ENCODE measurements around the gene P4HTM. TPM values are rescaled to one million over a fixed set of nuclear protein-coding genes. Genes with fewer than 3 reads are reported as not detected.

P4HTM gene
- total and polyA plus RNA-seq, 7 experiments from 2014 or later: 19.7 to 74.7 (median 52.2) TPM

DNA sequence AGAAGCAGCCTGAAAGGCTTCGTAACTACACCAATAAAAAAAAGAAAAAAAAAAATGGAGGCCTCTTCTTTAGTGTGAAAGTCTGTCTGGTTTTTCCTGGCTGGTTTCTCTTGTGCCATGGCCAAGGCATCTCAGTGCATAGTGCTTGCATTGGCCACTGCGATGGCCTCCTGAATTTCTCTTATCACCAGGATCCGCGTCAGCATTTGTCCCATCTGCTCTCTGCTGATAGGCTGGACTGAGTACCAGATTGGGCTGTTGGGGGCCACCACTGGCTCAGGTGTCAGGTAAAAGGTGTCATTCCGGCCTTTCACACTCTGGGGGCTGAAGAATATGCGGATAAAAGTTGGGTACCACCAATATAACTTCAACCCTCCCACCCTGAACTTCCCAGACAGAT lies 40.3 kb downstream of the P4HTM start:
- intact Hi-C loops (cut with micrococcal nuclease): no loop called here
- no peaks in the 10 kb centered on the region for H3K9me3 ChIP-seq (ENCODE audit: control insufficient read depth in 2 of 3, low read length in 3 of 3)
- H3K4me3 ChIP-seq (ENCODE audit: low read length): no peak overlapping the region
- Mint-ChIP-seq H3K36me3 (peaks cover 4 to 43% (median 14%) of the 10 kb centered on the region in 5 donors), H3K27ac (peak overlapping the region in 8 of 9 donors; percentile 46 to 100 (median 96)), H3K27me3 (no peaks in the 10 kb centered on the region), H3K9me3 (peaks cover 0 to 6% (median 0%) of the 10 kb centered on the region in 11 donors), H3K4me3 (peak overlapping the region in 1 of 10 donors; percentile 29), H3K4me1 (peaks cover 7 to 40% (median 28%) of the 10 kb centered on the region in 7 donors)
- ChIA-PET POLR2A (interaction anchor here (0.5 to 5.2 kb wide), 2 partner anchors 8 to 23 kb away, joined by 3 to 40 read pairs; partner anchors contain the start of genes NDUFAF3 and WDR6), CTCF (interaction anchor here (0.6 kb wide), 1 partner anchor 15 kb away, joined by 3 read pairs; no protein-coding TSS in a partner anchor)
- peaks cover 10 to 11% of the 10 kb centered on the region in 2 donors for H3K4me1 ChIP-seq (ENCODE audit: control insufficient read depth in 2 of 2, insufficient read depth in 2 of 2, low read length in 2 of 2)
- H3K27ac ChIP-seq (ENCODE audit: low read depth, low read length): peak overlapping the region; percentile 98
- DNase-seq (no peak), ATAC-seq (no peak)
- H3K36me3 ChIP-seq (ENCODE audit: control insufficient read depth in 2 of 3, insufficient read depth in 3 of 3, low read length in 3 of 3): peaks cover 7 to 66% (median 26%) of the 10 kb centered on the region in 3 experiments
- no peaks in the 10 kb centered on the region for H3K27me3 ChIP-seq (ENCODE audit: control insufficient read depth in 2 of 2, insufficient read depth in 2 of 2, low read length in 2 of 2)

DNA sequence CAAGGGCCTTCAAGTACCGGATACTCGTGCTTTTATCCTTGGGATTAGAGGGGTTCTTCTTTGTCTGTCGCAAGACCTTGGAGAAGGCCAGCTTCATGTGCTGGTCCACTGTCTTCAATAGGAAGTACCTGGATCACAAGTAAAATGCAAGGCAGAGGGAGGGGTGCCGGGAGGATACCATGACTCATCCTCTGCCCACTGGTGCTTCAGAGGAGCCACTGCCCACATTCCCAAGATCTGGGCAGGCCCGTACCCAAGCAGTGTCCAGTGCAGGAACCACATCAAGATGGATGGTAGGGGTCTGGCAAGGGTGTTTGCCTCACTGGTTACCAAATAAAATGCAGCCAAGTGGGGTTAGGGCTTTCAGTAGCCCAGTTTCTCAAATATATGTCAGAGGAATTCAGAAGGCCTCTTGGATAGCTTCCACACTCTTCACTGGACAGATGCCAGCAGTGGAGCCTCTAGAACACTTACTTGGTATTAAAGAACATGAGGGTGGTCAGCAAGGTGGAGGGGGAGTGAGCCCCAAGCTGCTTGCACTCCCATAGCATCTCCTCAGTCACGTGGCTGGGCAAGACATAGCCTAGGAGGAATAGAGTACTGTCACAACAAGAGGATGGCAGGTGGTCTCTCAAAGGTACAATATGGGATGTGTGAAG lies 42.7 kb downstream of the P4HTM start:
- no peaks in the 10 kb centered on the region for H3K27me3 ChIP-seq (ENCODE audit: control insufficient read depth in 2 of 2, insufficient read depth in 2 of 2, low read length in 2 of 2)
- H3K27me3 Mint-ChIP-seq: no peaks in the 10 kb centered on the region
- peaks cover 0 to 6% (median 0%) of the 10 kb centered on the region in 11 donors for H3K9me3 Mint-ChIP-seq
- peaks cover 7 to 74% (median 22%) of the 10 kb centered on the region in 3 experiments for H3K36me3 ChIP-seq (ENCODE audit: control insufficient read depth in 2 of 3, insufficient read depth in 3 of 3, low read length in 3 of 3)
- intact Hi-C loops (cut with micrococcal nuclease): no loop called here
- H3K27ac ChIP-seq (ENCODE audit: low read depth, low read length): no peak overlapping the region
- CTCF ChIA-PET: interaction anchor here (0.7 kb wide), 1 partner anchor 11 kb away, joined by 3 read pairs; the partner anchor contains the start of gene NDUFAF3
- ATAC-seq (no peak), DNase-seq (no peak)
- no peak overlapping the region for H3K4me3 ChIP-seq (ENCODE audit: low read length)
- peaks cover 8 to 25% (median 20%) of the 10 kb centered on the region in 7 donors for H3K4me1 Mint-ChIP-seq
- H3K9me3 ChIP-seq (ENCODE audit: control insufficient read depth in 2 of 3, low read length in 3 of 3): no peaks in the 10 kb centered on the region
- H3K4me1 ChIP-seq (ENCODE audit: control insufficient read depth in 2 of 2, insufficient read depth in 2 of 2, low read length in 2 of 2): peaks cover 10 to 11% of the 10 kb centered on the region in 2 donors
- H3K36me3 Mint-ChIP-seq: peaks cover 8 to 38% (median 14%) of the 10 kb centered on the region in 5 donors
- POLR2A ChIA-PET: interaction anchor here (0.6 to 5.2 kb wide), 4 partner anchors 11 to 415 kb away, joined by 3 to 40 read pairs (median 6); partner anchors contain the start of gene NDUFAF3
- H3K4me3 Mint-ChIP-seq: no peak overlapping the region
- peak overlapping the region in 3 of 9 donors; percentile 28 to 43 (median 41) for H3K27ac Mint-ChIP-seq

DNA sequence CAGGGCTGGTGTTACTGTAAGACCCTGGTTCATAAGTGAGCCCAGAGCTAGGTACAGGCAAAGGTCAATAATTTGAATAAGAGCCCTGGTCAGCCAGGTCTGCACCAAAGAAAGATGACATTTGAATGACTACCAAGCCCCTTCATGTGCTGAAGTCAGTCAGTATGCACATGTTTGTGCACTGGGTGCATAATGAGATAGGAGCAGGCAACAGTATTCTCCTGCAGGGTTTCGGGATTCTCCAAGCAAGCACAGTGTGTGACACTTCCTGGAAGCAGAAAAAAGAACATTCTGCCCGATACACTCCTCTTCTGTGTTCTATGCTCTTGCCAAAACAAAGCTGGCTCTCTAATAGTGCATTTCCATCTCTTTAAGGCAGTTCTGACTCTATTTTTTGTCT lies 44.6 kb downstream of the P4HTM start:
- H3K36me3 ChIP-seq (ENCODE audit: control insufficient read depth in 2 of 3, insufficient read depth in 3 of 3, low read length in 3 of 3): peaks cover 7 to 75% (median 22%) of the 10 kb centered on the region in 3 experiments
- intact Hi-C loops (cut with micrococcal nuclease): no loop called here
- no peaks in the 10 kb centered on the region for H3K4me1 ChIP-seq (ENCODE audit: control insufficient read depth in 2 of 2, insufficient read depth in 2 of 2, low read length in 2 of 2)
- ChIA-PET POLR2A (interaction anchor here (0.6 to 5.2 kb wide), 2 partner anchors 13 to 15 kb away, joined by 3 to 40 read pairs; partner anchors contain the start of gene NDUFAF3), CTCF (no interaction called here)
- ATAC-seq: no peak
- Mint-ChIP-seq H3K36me3 (peaks cover 4 to 38% (median 14%) of the 10 kb centered on the region in 5 donors), H3K9me3 (no peaks in the 10 kb centered on the region), H3K27ac (peak overlapping the region in 4 of 9 donors; percentile 9 to 62 (median 32)), H3K4me1 (peaks cover under 1 to 10% (median 4%) of the 10 kb centered on the region in 7 donors), H3K4me3 (no peak overlapping the region), H3K27me3 (no peaks in the 10 kb centered on the region)
- DNase-seq: no peak
- no peak overlapping the region for H3K4me3 ChIP-seq (ENCODE audit: low read length)
- no peak overlapping the region for H3K27ac ChIP-seq (ENCODE audit: low read depth, low read length)
- H3K9me3 ChIP-seq (ENCODE audit: control insufficient read depth in 2 of 3, low read length in 3 of 3): no peaks in the 10 kb centered on the region
- H3K27me3 ChIP-seq (ENCODE audit: control insufficient read depth in 2 of 2, insufficient read depth in 2 of 2, low read length in 2 of 2): no peaks in the 10 kb centered on the region

DNA sequence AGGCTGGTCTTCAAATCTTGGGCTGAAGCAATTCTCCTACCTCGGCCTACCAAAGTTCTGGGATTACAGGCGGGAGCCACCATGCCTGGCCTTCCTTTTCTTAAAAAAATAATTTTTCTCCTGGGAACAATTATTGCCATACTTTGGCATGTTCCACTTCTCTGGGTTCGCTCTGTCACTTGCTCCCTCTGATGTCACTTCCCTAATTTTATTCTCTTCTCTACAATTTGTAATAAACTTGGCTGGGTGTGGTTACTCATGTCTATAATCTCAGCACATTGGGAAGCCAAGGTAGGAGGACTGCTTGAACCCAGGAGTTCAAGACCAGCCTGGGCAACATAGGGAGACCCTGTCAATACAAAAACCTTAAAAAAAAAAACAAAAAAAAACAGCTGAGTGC lies 45.2 kb downstream of the P4HTM start:
- Histone ChIP-seq H3K9me3 (ENCODE audit: control insufficient read depth in 2 of 3, low read length in 3 of 3) (no peaks in the 10 kb centered on the region), H3K4me1 (ENCODE audit: control insufficient read depth in 2 of 2, insufficient read depth in 2 of 2, low read length in 2 of 2) (no peaks in the 10 kb centered on the region), H3K27ac (ENCODE audit: low read depth, low read length) (no peak overlapping the region), H3K27me3 (ENCODE audit: control insufficient read depth in 2 of 2, insufficient read depth in 2 of 2, low read length in 2 of 2) (no peaks in the 10 kb centered on the region), H3K36me3 (ENCODE audit: control insufficient read depth in 2 of 3, insufficient read depth in 3 of 3, low read length in 3 of 3) (peaks cover 7 to 77% (median 22%) of the 10 kb centered on the region in 3 experiments), H3K4me3 (ENCODE audit: low read length) (no peak overlapping the region)
- intact Hi-C loops (cut with micrococcal nuclease): no loop called here
- H3K9me3 Mint-ChIP-seq: no peaks in the 10 kb centered on the region
- H3K27me3 Mint-ChIP-seq: no peaks in the 10 kb centered on the region
- ATAC-seq (peak; percentile 34), DNase-seq (no peak)
- ChIA-PET CTCF (interaction anchor here (1.5 kb wide), 1 partner anchor 13 kb away, joined by 4 read pairs; the partner anchor contains the start of gene NDUFAF3), POLR2A (interaction anchor here (5.2 kb wide), 1 partner anchor 13 kb away, joined by 40 read pairs; the partner anchor contains the start of gene NDUFAF3)
- H3K36me3 Mint-ChIP-seq: peaks cover 4 to 38% (median 14%) of the 10 kb centered on the region in 5 donors
- H3K4me3 Mint-ChIP-seq: no peak overlapping the region
- H3K4me1 Mint-ChIP-seq: peaks cover 0 to 8% (median 3%) of the 10 kb centered on the region in 7 donors
- peak overlapping the region in 1 of 9 donors; percentile 38 for H3K27ac Mint-ChIP-seq

DNA sequence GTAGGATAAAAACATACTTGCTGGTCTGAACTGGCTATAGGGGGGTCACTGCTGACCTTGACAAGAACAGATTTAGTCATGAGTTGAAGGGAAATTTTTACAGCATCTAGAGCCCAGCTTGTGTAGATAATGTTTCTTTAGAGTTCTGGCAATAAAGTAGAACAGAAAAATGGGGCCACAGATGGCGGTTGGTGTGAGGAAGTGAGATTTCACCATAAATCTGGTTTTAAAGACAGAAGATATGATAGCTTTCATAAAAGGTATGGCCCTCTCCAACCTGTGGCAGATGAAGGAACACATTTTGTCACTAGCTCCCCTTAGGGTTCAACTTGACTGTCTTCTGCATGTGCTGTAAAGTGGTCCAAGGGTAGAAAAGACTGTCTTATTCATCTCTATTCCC lies 63.5 kb downstream of the P4HTM start:
- DNase-seq (no peak), ATAC-seq (no peak)
- Mint-ChIP-seq H3K27ac (peak overlapping the region in 2 of 9 donors; percentile 49 to 63), H3K9me3 (no peaks in the 10 kb centered on the region), H3K4me3 (no peak overlapping the region), H3K36me3 (peaks cover 3 to 33% (median 19%) of the 10 kb centered on the region in 5 donors), H3K27me3 (no peaks in the 10 kb centered on the region), H3K4me1 (peaks cover 2 to 26% (median 22%) of the 10 kb centered on the region in 7 donors)
- Histone ChIP-seq H3K4me1 (ENCODE audit: control insufficient read depth in 2 of 2, insufficient read depth in 2 of 2, low read length in 2 of 2) (no peaks in the 10 kb centered on the region), H3K9me3 (ENCODE audit: control insufficient read depth in 2 of 3, low read length in 3 of 3) (no peaks in the 10 kb centered on the region), H3K27ac (ENCODE audit: low read depth, low read length) (no peak overlapping the region), H3K4me3 (ENCODE audit: low read length) (no peak overlapping the region), H3K27me3 (ENCODE audit: control insufficient read depth in 2 of 2, insufficient read depth in 2 of 2, low read length in 2 of 2) (no peaks in the 10 kb centered on the region), H3K36me3 (ENCODE audit: control insufficient read depth in 2 of 3, insufficient read depth in 3 of 3, low read length in 3 of 3) (peaks cover 9 to 56% (median 25%) of the 10 kb centered on the region in 3 experiments)
- ChIA-PET POLR2A (interaction anchor here (0.5 kb wide), 1 partner anchor 365 kb away, joined by 3 read pairs; no protein-coding TSS in a partner anchor), CTCF (interaction anchor here (0.6 kb wide), 1 partner anchor 341 kb away, joined by 3 read pairs; no protein-coding TSS in a partner anchor)
- intact Hi-C loops (cut with micrococcal nuclease): no loop called here

DNA sequence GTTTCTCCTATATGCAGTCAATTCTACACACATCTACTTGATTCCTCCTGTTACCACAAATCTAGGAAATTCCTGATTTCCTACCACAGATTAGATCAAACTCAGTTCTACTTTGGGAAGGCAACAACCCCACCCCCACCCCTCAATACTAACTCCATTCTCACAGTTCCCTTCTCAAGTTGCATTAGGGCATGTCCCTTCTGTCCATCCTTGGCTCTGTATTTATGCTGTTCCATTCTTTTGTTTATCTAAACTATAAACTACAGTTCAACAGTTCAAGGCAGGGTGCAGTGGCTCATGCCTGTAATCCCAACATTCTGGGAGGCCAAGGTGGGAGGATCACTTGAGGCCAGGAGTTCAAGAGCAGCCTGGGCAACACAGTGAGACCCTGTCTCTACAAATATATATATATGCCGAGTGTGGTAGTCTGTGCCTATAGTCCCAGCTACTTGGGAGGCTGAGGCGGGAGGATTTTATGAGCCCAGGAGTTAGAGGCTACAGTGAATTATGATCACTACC lies 64.4 kb downstream of the P4HTM start:
- Mint-ChIP-seq H3K9me3 (no peaks in the 10 kb centered on the region), H3K27ac (peak overlapping the region in 6 of 9 donors; percentile 24 to 70 (median 47)), H3K27me3 (no peaks in the 10 kb centered on the region), H3K4me1 (peaks cover 2 to 26% (median 22%) of the 10 kb centered on the region in 7 donors), H3K4me3 (no peak overlapping the region), H3K36me3 (peaks cover 3 to 33% (median 19%) of the 10 kb centered on the region in 5 donors)
- H3K27me3 ChIP-seq (ENCODE audit: control insufficient read depth in 2 of 2, insufficient read depth in 2 of 2, low read length in 2 of 2): no peaks in the 10 kb centered on the region
- CTCF ChIA-PET: no interaction called here
- POLR2A ChIA-PET: interaction anchor here (0.5 to 0.7 kb wide), 3 partner anchors 25 to 366 kb away, joined by 3 read pairs; partner anchors contain the start of gene IMPDH2
- DNase-seq: no peak
- H3K36me3 ChIP-seq (ENCODE audit: control insufficient read depth in 2 of 3, insufficient read depth in 3 of 3, low read length in 3 of 3): peaks cover 9 to 56% (median 25%) of the 10 kb centered on the region in 3 experiments
- ATAC-seq: no peak
- H3K4me1 ChIP-seq (ENCODE audit: control insufficient read depth in 2 of 2, insufficient read depth in 2 of 2, low read length in 2 of 2): no peaks in the 10 kb centered on the region
- H3K27ac ChIP-seq (ENCODE audit: low read depth, low read length): no peak overlapping the region
- no peak overlapping the region for H3K4me3 ChIP-seq (ENCODE audit: low read length)
- H3K9me3 ChIP-seq (ENCODE audit: control insufficient read depth in 2 of 3, low read length in 3 of 3): no peaks in the 10 kb centered on the region
- intact Hi-C loops (cut with micrococcal nuclease): no loop called here
